CD4-positive, alpha-beta T cell treated with Interleukin-17A for 1 hour (primary cell): ENCODE measurements around the gene DPY30.

Experiments used
- DNase-seq: peaks from one replicate; pipeline ENCODE4 v3.0.0-alpha.2; 2020

DPY30 gene

DNA sequence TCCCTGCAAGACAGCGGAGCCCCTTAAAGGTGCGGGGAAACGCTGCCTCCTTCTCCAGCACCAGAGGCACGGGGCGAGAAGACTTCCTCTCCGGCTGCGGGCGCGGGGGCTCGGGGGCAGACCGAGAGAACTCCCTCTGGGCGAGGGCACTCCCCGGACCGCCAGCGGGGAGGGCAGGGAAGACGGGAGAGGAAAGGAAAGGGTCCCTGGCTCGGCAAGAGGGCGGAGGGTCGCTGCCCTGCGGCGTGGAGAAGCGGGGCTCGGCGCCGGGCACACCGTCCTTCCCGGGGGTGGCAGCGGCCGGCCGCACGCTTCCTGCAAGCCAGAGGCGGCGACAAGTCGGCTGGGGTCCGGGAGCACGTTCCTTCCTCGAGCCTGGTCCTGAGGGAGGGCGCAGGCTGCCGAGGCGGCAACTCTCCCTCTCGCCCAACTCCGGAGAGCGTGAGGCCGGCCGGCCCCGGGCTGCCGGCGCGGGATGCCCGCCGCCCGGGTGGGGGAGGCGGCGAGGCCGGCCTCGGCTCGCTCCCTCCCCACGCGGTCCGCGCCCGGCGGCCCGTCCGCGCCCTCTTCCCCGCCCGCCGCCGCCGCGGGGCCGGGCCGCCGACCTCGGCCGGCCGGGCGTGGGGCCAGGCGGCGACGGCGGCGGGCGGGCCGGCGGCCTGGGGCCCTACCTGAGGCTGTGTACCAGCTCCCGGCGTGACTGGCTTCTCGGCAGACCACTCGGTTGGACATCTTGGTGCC lies 29.9 kb downstream of the DPY30 start:
- peak; percentile 32 for DNase-seq

DNA sequence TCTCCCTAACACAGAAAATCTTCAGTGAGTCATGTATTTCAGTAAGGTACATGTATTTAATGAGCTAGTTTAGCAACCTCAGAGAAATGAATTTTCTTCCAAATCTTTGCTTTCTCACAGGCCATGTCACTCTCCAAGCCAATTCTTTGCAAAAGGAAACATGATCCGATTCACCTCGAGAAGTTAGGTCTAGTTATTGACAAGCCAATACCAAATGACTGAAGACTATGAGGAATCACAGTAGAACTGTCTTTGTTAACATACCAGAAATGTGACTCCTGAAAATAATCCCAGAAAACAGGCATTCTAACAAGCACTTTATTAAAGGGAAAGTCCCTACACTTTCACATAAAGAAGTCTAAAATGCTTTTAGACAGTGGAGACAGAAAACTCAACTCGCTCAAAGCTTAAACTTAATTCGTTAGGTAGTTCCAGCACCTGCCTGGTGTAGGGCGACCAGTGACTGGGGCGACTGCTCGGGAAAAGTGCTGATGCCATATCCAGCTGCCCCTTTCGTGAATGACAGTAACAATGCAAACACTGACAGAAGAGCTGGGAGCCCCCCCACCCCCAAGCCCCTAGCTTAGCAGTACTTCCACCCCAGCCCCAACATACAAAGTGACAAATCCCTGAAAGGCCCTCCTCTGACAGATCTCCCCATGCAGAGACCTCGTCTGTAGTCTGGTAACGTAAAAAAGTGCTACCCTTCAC lies 30.6 kb downstream of the DPY30 start:
- DNase-seq = peak; percentile 16

GRCh38 chr2:32007121-32007391 lies 32.5 kb downstream of the DPY30 start:
- no peak for DNase-seq

DNA sequence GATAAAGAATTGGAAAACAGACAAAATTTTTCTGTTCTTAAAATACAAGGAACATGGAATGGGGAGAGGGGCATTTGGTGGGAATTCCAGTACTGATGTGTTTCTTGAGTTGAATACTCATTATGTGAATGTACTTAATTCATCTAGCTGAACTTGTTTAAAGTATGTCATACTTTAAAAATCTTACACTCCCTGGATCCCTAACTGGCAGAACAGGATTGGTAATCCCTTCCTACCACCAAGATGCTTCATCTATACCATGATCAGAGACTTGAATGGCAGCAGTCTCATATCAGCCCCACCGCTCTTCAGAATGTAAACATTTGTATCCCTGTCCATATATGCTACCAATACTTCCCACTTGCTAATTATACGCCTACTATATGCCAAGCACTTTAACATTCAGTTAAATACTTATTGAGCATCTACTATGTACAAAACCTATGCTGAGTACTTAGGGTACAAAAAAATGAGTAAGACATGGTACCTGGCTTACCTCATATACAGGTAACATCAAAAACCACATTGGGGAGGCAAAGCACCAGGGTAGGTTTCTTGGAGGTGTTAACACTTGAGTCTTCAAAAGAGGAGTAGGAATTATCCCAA lies 34.1 kb downstream of the DPY30 start:
- DNase-seq = no peak

DNA sequence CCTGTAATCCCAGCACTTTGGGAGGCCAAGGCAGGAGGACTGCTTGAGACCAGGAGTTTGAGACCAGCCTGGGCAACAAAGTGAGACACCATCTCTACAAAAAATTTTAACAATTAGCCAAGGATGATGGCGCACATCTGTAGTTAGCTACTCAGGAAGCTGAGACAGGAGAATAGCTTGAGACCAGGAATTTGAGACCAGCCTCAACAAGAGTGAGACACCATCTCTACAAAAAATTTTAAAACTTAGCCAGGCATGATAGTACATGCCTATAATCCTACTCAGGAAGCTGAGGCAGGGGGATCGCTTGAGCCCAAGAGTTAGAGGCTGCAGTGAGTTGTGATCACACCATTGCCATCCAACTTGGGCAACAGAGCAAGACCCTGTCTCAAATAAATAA lies 35.8 kb downstream of the DPY30 start:
- no peak for DNase-seq

GRCh38 chr2:32002406-32002805 lies 37.2 kb downstream of the DPY30 start:
- DNase-seq = no peak

GRCh38 chr2:31999438-31999837 lies 40.2 kb downstream of the DPY30 start:
- DNase-seq = no peak

DNA sequence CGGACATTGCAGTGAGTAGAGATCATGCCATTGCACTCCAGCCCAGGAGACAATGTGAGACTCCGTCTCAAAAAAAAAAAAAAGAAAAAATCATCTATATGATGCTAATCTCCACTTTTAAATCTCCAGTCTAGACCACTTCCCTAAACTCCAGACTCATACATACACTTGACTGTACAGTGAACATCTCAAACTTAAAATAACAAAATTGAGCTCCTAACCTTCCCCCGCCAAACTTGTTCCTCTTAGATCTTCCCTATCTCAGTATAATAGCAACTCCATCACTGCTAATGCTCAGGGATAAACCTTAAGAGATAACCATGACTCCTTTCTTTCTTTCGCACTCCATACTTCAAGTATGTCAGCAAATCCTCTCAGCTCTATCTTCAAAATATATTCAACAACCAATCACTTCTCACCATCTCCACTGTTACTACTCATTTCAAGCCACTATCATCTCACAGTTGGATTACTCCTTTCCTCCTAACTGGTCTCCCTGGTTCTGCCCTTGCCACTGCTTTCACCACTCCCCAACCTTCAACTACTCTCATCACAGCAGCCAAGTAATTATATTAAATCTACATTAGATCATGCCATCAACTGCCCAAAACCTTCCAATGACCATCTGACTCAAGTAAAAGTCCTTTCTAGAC lies 40.7 kb downstream of the DPY30 start:
- no peak for DNase-seq

DNA sequence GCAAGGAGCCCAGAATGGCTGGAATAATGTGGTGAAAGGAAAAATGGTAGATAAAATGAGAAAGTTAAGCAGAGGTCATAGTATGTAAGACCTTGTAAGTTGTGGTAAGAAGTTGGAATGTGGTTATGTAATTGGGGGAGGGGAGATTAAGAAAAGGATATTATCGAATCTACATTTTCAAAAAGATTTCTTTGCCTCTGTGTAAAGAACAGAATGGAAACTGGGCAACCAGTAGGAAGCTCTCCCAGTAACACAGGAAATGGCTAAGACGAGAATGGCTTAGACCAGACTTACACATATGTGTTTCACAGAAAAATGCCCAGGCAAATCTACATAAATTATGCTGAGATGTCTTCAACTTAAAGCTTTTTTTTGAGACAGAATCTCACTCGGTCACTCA lies 42.0 kb downstream of the DPY30 start:
- DNase-seq = peak; percentile 9

GRCh38 chr2:31996571-31997150 lies 42.9 kb downstream of the DPY30 start:
- DNase-seq = no peak

- no peak for DNase-seq
These were observed 46.7 kb downstream of the DPY30 start for GRCh38 chr2:31992934-31993333.

DNA sequence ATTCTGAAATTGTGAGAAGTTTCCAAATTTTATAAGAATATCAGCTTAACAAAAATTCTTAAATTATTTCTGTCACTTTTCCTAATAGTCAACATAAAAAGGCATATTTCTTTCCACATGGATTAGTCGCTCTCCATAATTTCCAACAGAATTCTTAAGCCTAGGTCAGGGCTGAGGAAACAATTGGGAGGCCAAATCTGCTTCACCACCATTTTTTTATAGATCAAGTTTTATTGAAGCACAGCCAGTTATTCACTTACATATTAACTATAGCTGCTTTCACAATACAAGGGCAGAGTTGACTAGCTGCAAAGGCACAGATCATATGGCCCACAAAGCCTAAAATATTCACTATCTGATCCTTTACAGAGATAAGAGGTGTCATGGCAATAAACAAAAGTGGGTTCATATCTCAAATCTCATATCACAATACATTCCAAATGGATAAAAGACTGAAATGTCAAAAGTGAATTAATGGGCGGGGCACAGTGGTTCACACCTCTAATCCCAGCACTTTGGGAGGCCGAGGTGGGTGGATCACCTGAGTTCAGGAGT lies 47.5 kb downstream of the DPY30 start:
- DNase-seq = no peak

- no peak for DNase-seq
These were observed 49.7 kb downstream of the DPY30 start for GRCh38 chr2:31989946-31990345.

DNA sequence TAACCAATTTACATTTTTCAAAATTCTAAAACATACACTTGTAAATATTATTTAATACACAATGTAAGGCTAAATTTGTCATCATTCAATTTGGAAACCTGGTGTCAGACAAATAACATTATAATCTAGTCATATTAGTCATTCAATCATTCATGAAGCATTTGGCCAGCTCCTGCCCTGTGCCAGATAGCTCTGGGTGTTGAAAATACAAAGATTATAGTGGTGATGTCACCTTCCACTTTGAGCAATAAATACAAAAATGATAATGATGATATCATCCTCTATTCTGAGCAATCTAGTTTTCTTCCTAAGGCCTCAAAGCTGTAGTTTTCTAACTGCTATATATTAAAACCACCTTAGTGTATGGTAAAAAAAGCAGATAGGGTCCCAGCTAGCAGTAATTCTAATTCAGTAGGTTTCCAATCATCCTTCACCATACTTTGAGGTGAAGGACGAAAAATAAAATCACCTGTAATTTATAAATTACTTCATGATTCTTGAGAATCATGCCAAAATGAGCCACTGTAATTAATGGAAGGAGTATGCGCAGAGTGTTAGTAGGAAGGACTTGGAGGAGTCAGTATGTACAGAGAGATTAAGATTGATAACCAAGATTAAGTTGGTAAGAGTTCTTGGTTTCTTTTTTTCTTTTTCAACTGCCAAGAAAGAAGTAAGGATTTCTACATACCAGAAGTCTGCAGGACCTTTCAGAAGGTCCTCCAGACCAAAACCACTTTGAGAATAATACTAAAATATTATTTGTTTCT lies 52.0 kb downstream of the DPY30 start:
- no peak for DNase-seq

DNA sequence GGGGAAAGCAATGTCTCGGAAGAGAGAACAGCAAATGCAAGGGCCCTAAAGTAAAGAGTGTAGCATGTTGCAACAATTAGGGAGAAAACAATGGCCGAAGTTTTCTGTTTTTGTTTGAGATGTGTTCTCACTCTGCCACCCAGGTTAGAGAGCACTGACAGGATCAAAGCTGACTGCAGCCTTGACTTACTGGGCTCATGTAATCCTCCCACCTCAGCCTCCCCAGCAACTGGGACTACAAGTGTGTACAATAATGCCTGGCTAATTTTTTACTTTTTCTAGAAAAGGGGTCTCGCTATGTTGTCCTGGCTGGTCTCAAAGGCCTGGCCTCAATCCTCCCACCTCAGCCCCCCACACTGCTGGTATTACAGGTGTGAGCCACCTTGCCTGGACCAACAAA lies 52.7 kb downstream of the DPY30 start:
- DNase-seq = no peak

DNA sequence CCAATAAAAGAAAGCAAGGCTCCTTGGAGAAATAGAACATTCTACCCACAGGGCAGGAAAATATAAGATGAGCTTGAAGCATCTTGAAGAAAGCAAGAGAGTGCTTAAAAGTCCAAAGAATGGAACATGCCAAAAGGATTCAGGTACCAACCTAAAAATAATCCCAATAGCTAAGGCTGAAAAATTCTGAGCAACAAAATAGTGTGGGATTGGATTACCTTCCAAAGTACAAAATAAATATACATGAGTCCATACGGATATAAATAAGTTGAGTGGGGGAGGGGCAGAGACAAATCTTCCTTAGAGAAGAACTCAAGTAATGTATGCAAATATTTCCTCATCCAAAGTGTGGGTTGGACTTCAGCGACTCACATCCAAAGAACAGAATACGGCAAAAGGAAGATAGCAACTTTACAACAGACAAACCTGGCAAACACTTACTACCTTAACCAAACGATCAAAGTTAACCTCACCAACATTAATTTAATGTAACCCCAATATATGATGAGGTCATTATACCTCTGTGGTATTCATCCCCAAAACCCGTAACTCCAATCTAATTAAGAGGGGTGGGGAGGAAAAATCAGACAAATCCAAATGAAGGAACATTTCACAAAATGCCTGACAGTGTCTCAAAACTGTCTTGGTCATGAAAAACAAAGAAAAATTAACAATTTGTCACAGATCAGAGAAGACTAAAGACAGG lies 55.7 kb downstream of the DPY30 start:
- DNase-seq = no peak

GRCh38 chr2:31980674-31981356 lies 58.8 kb downstream of the DPY30 start:
- peak; percentile 30 for DNase-seq

DNA sequence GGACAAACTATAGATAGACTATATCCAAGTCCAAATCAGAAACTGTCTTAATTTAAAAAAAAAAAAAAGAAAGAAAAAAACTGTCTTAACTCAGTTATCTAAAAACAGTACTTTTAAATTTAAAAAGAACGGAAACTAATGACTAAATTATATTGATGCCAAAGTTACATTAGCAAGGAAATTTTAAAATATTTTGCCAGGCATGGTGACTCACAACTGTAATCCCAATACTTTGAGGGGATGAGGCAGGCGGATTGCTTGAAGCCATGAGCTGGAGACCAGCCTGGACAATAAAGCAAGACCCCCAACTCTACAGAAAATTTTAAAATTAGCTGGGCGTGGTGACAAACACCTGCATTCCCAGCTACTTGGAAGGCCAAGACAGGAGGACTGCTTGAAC lies 59.6 kb downstream of the DPY30 start:
- no peak for DNase-seq

GRCh38 chr2:31979018-31979417 lies 60.6 kb downstream of the DPY30 start:
- no peak for DNase-seq

DNA sequence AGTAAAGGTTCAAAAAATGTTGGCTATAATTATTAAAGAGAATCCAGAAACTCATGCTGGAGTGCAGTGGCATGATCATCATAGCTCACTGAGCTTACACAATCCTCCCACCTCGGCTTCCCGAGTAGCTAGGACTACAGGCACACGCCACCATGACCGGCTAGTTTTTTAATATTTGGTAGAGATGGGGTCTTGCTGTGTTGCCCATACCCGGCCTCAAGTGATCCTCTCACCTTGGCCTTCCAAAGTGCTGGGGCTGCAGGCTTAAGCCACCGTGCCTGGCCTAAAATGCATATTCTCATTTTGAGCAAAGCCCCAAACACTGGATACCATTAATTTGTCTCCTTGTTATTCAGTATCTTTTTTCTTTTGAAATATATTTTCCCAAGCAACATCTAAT lies 61.2 kb downstream of the DPY30 start:
- DNase-seq = no peak
